Effector CD4-positive, alpha-beta T cell (primary cell): ENCODE data around the gene SLC45A2.
"Not testable (repeated sequence)": the region's sequence is repeated elsewhere in the genome, so short reads cannot be mapped to it uniquely, and the experiment has no call there.

Source experiments
- DNase-seq: peaks from one replicate; pipeline ENCODE4 v3.0.0-alpha.2; 2020

The SLC45A2 gene

DNA sequence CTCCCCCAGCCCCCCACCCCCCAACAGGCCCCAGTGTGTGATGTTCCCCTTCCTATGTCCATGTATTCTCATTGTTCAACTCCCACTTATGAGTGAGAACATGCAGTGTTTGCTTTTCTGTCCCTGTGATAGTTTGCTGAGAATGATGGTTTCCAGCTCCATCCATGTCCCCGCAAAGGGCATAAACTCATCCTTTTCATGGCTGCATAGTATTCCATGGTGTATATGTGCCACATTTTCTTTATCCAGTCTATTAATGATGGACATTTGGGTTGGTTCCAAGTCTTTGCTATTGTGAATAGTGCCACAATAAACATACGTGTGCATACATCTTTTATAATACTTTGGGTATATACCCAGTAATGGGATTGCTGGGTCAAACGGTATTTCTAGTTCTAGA lies 69.6 kb downstream of the SLC45A2 start:
- not testable (repeated sequence) for DNase-seq

GRCh38 chr5:33906248-33906647 lies 78.2 kb downstream of the SLC45A2 start:
- DNase-seq, result not testable (repeated sequence)

- DNase-seq, result no peak
Measured at GRCh38 chr5:33905381-33905780, 79.1 kb downstream of the SLC45A2 start.

GRCh38 chr5:33903118-33903517 lies 81.4 kb downstream of the SLC45A2 start:
- no peak for DNase-seq

GRCh38 chr5:33901156-33901555 lies 83.3 kb downstream of the SLC45A2 start:
- DNase-seq, result no peak
